Subcutaneous preadipocyte (primary cell): ENCODE measurements around the gene SSX2. TPM values are rescaled to one million over a fixed set of nuclear protein-coding genes. Genes with fewer than 3 reads are reported as not detected.

ENCODE experiments used
- small RNA-seq: library from RNA; depleted of rRNA; stranded (forward); fragments of <200 nt; gene quantifications from one replicate; pipeline ENCODE3, GENCODE V24; 2012
- total RNA-seq: library from RNA; depleted of rRNA; stranded (reverse); fragments of >200 nt; gene quantifications from 2 replicates; pipeline ENCODE4 v1.2.3, GENCODE V29; 2012

Gene SSX2, protein sequence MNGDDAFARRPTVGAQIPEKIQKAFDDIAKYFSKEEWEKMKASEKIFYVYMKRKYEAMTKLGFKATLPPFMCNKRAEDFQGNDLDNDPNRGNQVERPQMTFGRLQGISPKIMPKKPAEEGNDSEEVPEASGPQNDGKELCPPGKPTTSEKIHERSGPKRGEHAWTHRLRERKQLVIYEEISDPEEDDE
- total RNA-seq = not detected in 2 replicates

GRCh38 chrX:52707078-52707477 is at the start of gene SSX2:
Gene SSX2, minus strand, starts transcription at chrX:52707178. Its CDS starts 1,429 bp downstream, at chrX:52705749.

DNA sequence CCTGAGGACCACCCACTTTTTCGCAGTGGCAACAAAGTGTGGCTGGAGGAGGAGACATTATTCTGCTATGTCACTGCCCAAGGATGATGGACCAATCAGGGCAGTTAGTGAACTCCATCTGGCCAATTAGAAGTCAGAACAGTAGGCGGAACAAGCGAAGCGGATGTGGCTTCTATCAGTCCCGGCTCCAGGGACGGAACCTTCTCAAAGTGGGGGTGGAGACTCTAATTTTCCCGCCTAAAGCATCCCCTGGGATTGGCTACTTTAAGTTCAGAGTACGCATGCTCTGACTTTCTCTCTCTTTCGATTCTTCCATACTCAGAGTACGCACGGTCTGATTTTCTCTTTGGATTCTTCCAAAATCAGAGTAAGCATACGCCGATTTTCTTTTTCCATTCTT is 44.0 kb upstream of the SSX2 start, which contains the start of gene SSX2B:
SSX2B (plus strand) TSS at position 301 of the 400 bp plus-strand sequence. CDS start 1,429 bp downstream, outside the sequence.

DNA sequence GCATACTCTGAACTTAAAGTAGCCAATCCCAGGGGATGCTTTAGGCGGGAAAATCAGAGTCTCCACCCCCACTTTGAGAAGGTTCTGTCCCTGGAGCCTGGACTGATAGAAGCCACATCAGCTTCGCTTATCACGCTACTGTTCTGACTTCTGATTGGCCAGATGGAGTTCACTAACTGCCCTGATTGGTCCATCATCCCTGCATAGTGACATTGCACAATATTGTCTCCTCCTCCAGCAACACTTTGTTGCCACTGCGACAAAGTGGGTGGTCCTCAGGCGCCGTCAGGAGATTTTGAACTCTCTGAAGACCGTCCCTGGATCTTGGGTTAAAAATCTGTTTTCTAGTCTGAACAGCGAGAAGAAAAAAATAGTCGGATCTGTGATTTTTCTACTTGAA is 52.2 kb downstream of the SSX2 start, which contains the start of gene SSX7:
SSX7 (minus strand) TSS at position 101 of the 400 bp plus-strand sequence. CDS start 1,428 bp downstream, outside the sequence.

Small RNA genes within 50 kb of the gene (small RNA-seq; reads per million reads assigned to genes)
- not detected for gene AC244505.3
- gene AC244505.5 = not detected
- not detected for gene AL450023.3
- not detected for gene RNA5SP504

Other genes with a start within 250 kb of the SSX2 start
- not detected in 2 replicates for gene XAGE1A, start 211.4 kb downstream of the SSX2 start, total RNA-seq
- gene XAGE1B, start 190.1 kb downstream of the SSX2 start, total RNA-seq = not detected in 2 replicates
- not detected in 2 replicates for gene SSX7, start 52.3 kb downstream of the SSX2 start, total RNA-seq
- not detected in 2 replicates for gene SSX2B, start 44.1 kb upstream of the SSX2 start, total RNA-seq
- gene SPANXN5, start 90.2 kb upstream of the SSX2 start, total RNA-seq = not detected in 2 replicates
- not detected in 2 replicates for gene XAGE5, start 104.1 kb upstream of the SSX2 start, total RNA-seq
- gene XAGE3, start 160.9 kb upstream of the SSX2 start, total RNA-seq = not detected in 2 replicates
- 8.4 and 18.0 TPM in 2 replicates for gene FAM156B, start 190.2 kb upstream of the SSX2 start, total RNA-seq